Choroid plexus epithelial cell (primary cell): ENCODE results near the gene MCC.

Source experiments
- DNase-seq: peaks from one replicate; pipeline ENCODE4 v3.0.0-alpha.2; 2010; ENCODE audit warnings: low read depth
- H3K4me3 ChIP-seq: 2 replicates; pipeline ENCODE4 v1.5.1; 2011; ENCODE audit warnings: low read depth, mild to moderate bottlenecking, control low read depth, low read length, moderate library complexity
- CTCF ChIP-seq: conservative IDR thresholded peaks from 2 replicates; pipeline ENCODE4 v1.5.1; 2011; ENCODE audit warnings: low read depth, mild to moderate bottlenecking, control low read depth, inconsistent platforms, low read length, moderate library complexity

The MCC gene

GRCh38 chr5:113157886-113158285 lies 330.4 kb downstream of the MCC start:
- no peak overlapping the region for H3K4me3 ChIP-seq
- no peak for TF ChIP-seq CTCF
- DNase-seq, result no peak

GRCh38 chr5:113156271-113156877 lies 331.9 kb downstream of the MCC start:
- DNase-seq, result no peak
- no peak for TF ChIP-seq CTCF
- H3K4me3 ChIP-seq, result no peak overlapping the region

GRCh38 chr5:113153512-113154097 lies 334.6 kb downstream of the MCC start:
- H3K4me3 ChIP-seq, result no peak overlapping the region
- DNase-seq, result peak; percentile 29
- no peak for TF ChIP-seq CTCF

- no peak overlapping the region for H3K4me3 ChIP-seq
- no peak for DNase-seq
- no peak for TF ChIP-seq CTCF
These were observed 335.9 kb downstream of the MCC start for GRCh38 chr5:113152380-113152740.

- H3K4me3 ChIP-seq, result no peak overlapping the region
- no peak for TF ChIP-seq CTCF
- DNase-seq, result no peak
These were observed 336.4 kb downstream of the MCC start for GRCh38 chr5:113151641-113152379.

- TF ChIP-seq CTCF, result no peak
- no peak overlapping the region for H3K4me3 ChIP-seq
- no peak for DNase-seq
These were observed 337.4 kb downstream of the MCC start for GRCh38 chr5:113150821-113151220.

GRCh38 chr5:113150221-113150620 lies 338.0 kb downstream of the MCC start:
- TF ChIP-seq CTCF, result no peak
- H3K4me3 ChIP-seq, result no peak overlapping the region
- DNase-seq, result no peak
